SH-SY5Y (cell line): Measurements from ENCODE around the gene COCH.

ENCODE experiments used
- GATA2 ChIP-seq: IDR thresholded peaks from 2 replicates; pipeline ENCODE4 v1.6.1; 2011; ENCODE audit warnings: mild to moderate bottlenecking, low read depth, low read length
- GATA3 ChIP-seq: IDR thresholded peaks from 2 replicates; pipeline ENCODE4 v1.6.1; 2011; ENCODE audit warnings: low read depth, mild to moderate bottlenecking, low read length, moderate library complexity

GRCh38 chr14:30853946-30854345 is 20.4 kb upstream of the COCH start:
- TF ChIP-seq GATA2 (no peak), GATA3 (no peak)
